OCI-LY3 (cell line): ENCODE results near the gene LCE1F.
A peak's percentile ranks its signal among the peaks of the same experiment; 100 is the strongest.

ENCODE experiments used
- CTCF ChIP-seq: fragments of 200-600, 300-600 bp; sonication (generic); IDR thresholded peaks from 2 replicates; pipeline ENCODE4 v1.5.1; 2014; ENCODE audit warnings: antibody characterized with exemption, low read length, low read depth
- EZH2phosphoT487 ChIP-seq: fragments of 200-600 bp; shearing (Covaris generic); IDR thresholded peaks from 2 replicates; pipeline ENCODE4 v1.6.1; 2018; ENCODE audit warnings: antibody characterized with exemption, mixed run types, low read depth

GRCh38 chr1:152777510-152778137, 2.7 kb downstream of the LCE1F start:
- TF ChIP-seq CTCF (peak; percentile 53), EZH2phosphoT487 (no peak)
